Stimulated activated CD4-positive, alpha-beta T cell treated with anti-CD3 and anti-CD28 coated beads, Interleukin-12 subunit alpha, Interleukin-12 subunit beta, amount 100 ng/mL, for 48 hours (primary cell): ENCODE measurements around the gene RANBP10.

ENCODE experiments used
- DNase-seq, 3 donors: peaks; one replicate each; pipeline ENCODE4 v3.0.0-alpha.2; 2020; ENCODE audit warnings: low read depth in 2 of 3, low spot score in 1 of 3

Gene RANBP10

GRCh38 chr16:67828651-67829050, 22.3 kb upstream of the RANBP10 start:
- DNase-seq = no peak

DNA sequence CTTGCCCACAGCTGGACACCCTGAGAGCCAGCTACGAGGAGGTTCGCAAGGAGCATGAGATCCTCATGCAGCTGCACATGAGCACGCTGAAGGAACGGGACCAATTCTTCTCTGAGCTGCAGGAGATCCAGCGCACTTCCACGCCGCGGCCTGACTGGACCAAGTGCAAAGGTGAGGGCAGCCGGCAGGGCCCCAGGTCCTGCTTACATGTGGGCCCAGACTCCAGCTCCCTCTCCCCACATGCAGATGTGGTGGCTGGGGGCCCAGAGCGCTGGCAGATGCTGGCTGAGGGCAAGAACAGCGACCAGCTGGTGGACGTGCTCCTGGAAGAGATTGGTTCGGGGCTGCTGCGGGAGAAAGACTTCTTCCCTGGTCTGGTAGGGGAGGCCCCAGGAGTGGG, 19.5 kb upstream of the RANBP10 start:
- no peak for DNase-seq

DNA sequence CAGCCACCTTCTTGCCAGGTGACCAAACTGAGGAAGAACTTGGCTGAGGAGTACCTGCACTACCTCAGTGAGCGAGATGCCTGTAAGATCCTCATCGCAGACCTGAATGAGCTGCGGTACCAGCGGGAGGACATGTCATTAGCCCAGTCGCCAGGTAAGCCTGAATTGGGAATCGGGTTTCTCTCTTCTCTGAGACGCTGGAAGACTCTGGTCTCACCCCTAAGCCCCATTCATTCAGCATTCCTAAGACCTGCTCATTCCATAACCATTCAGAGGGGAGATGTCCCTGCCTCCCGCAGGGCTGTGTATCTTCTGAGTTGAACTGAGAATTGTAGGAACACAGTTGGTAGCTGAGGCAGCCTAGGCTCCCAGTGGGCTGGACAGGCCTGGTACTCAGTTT, 18.8 kb upstream of the RANBP10 start:
- no peak for DNase-seq

- no peak for DNase-seq
Observed at GRCh38 chr16:67822511-67822910, 16.2 kb upstream of the RANBP10 start.

DNA sequence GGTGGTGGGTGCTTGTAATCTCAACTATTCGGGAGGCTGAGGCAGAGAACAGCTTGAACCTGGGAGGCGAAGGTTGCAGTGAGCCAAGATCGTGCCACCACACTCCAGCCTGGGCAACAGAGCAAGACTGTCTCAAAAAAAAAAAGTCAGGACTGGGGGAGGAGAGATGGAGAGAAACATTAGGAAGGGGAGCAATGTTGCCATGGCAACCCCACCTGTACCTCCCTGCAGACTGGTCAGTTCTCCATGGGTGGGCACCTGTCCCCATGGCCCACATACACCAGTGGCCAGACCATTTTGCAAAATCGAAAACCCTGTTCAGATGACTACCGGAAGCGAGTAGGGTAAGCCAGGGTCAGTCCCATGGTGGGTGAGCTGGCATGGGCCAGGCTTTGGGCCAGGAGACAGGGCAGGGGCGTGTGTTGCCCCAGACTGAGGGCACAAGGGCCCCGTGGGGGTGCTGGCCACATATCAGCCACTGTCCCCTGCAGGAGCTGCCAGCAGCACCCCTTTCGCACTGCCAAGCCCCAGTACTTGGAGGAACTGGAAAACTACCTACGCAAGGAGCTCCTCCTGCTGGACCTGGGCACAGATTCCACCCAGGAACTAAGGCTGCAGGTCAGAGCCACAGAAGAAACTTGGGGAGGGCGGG, 14.4 kb upstream of the RANBP10 start:
- no peak for DNase-seq

- DNase-seq = no peak
Observed at GRCh38 chr16:67814567-67814966, 8.2 kb upstream of the RANBP10 start.

DNA sequence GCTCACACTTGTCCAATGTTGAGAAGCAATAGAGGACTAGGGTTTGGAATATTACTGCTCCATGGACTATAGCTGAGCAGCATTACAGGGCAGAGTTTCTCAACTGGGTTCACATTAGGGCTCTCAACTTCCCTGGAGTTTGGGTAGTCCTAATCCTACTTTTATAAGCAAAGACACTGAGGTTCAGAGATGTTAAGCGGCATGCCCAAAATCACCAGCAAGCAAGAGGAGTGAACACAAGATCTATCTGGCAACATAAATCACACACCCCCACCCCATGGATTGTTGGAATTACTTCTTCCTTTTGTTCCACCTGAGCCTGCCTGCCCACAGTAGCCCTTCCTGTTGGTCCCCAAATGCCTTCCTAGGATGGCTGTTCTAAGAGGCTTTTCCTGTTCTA, 5.5 kb upstream of the RANBP10 start:
- DNase-seq = no peak

DNA sequence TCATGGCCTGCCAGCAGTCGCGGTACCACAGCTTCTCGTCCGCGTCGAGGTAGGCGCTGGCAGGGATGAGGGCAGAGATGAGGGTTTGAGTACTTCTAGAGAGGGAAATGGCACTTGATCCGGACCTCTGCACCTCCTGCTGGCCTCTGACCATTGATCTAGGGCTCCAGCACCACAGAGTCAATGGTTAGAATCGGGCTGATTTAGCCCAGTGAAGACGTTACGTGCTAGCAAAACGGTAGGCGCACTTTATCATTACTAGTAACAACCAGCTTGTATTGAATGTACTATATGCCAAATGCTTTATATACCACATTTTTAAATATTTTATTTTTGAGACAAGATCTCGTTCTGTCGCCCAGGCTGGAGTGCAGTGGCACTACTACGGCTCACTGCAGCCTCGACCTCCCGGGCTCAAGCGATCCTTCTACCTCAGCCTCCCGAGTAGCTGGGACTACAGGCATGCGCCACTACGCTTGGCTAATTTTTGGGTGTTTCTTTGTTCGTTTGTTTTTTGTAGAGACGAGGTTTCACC, 855 bp upstream of the RANBP10 start:
- DNase-seq = no peak

DNA sequence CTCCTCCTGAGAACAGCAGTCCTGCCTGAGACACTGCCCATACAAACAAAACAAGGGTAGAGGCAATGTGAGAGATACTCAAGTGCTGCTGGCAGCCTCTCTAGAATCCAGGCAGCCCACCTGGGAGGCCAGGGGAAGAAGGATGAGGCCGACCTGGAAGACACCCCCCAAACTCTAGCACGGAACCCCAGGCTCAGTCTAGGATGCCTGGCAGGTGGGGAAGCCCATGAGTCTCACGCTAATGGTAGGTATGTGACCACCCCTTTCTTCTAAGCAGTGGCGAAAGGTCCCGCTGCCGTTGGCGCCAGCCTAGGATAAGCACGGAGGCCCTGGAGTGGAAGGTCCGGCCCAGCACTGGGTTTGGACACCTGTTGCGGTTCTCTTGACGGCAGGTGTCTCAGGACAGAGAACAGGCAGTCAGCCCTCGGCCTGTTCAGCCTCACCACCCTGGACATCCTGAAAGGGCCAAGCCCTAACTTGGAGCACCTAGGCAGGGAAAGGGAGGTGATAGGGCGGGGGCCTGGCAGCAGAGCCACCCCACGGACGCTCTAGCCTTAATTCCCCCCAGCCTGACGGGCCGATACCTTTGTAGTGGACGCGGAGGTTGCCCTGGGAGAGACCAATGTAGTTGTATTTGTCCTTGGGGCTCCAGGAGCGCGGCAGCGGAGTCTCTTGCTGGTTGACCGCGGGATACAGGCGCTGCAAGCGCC, 487 bp downstream of the RANBP10 start:
- DNase-seq = no peak

DNA sequence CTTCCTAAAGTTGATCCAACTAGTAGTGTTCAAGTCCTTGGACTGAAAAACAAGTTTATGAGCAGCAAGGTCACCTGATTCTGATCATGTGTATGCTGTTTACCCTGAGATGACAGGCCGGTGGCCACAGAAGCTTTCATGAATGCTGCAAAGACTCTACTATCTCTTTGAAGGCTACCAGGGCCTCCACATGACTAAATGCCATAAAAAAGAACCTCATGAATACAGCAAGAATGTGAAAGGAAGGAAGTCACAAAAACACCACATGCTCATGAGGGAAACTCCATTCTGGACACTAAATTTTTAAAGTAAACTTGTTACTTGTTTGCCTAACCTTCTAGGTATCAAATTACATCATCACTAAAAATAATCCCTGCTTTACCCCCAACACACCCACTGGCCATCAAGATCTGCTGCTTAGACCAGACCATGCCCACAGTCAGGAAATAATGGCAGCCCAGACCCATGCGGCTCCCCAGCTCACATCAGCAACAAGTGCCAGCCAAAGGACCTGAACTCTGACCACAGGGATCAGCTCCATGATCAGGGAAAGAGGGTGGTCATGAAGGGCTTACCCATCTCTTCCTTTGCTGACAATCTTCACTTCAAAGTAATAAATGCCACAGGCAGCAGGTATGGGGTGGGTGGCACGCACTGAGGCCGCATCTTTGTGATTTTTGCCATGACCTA, 1.4 kb downstream of the RANBP10 start:
- no peak for DNase-seq

DNA sequence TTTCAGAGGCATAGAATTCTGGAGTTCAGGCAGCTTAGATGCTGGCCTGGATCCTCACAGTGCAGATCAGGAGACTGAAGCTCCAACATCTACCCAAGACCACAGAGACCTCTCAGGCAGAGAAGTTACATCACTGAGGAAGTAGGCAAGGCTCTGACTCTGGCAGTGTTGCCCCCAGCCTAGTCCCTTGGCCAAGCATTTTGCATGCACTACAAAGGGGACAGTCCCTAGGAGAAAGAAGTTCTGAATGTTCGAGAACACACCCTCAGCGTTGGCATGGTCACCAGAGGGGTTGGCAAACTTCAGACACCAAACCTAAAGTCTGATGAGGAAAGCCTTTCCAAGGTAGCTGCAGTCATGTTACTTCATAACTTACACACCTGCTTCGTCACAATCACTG, 2.5 kb downstream of the RANBP10 start:
- no peak for DNase-seq

DNA sequence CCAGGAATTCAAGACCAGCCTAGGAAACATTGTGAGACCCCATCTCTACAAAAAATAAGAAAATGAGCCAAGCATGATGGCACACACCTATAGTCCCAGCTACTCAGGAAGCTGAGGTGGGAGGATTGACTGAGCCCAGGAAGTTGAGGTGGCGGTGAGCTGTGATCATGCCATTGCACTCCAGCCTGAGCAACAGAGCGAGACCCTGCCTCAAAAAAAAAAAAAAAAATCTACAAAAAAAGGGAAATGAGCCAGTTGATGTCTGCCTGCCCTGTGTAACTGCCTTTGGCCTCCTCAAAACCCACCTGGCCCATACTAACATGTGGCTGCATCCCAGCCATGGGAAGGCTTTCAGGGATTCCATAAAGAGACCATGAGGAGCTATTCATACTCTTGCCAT, 4.5 kb downstream of the RANBP10 start:
- no peak for DNase-seq

DNA sequence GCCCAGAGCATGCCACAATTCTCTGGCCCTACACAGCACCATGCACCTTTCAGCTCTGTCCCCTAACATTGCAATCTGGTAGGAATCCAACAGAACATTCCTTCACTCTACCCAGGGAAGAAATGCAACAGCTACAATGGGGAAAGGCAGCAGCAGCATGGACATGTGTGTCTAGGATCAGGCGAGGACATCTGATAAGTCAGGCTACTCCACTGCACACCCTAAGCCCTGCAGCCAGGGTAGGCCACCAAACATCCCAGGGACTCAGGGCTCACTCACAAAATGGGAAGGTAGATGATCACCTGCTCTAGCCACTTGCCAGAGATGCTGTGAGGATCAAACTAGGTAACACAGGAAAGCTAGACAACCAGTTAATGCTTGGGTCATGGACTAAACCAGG, 5.1 kb downstream of the RANBP10 start:
- no peak for DNase-seq

GRCh38 chr16:67800338-67800926, 5.9 kb downstream of the RANBP10 start:
- no peak for DNase-seq

DNA sequence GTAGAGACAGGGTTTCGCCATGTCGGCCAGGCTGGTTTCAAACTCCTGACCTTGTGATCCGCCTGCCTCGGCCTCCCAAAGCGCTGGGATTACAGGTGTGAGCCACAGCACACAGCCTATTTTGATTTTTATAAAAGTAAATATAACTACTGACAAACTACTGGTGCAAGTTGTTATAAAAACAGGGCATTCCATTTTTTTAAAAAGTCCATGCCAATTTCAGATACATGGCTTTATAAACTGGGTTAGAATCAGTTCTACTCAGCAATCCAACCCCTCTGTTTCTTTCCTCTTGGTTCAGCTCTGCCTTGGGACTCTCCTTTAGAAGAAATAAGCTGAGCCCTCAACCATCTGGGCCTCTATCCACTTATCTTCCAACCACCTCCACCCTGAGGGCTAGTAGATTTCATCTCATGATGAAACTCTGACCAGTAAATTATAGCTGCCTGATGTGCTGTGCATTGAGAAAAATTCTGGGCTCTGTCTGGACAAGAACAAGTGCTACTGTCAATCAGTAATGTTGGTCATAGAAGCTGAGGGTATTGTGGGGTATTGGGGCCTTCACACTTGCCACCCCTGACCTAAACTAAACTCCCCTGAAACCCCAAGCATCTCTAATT, 10.2 kb downstream of the RANBP10 start:
- DNase-seq = no peak

DNA sequence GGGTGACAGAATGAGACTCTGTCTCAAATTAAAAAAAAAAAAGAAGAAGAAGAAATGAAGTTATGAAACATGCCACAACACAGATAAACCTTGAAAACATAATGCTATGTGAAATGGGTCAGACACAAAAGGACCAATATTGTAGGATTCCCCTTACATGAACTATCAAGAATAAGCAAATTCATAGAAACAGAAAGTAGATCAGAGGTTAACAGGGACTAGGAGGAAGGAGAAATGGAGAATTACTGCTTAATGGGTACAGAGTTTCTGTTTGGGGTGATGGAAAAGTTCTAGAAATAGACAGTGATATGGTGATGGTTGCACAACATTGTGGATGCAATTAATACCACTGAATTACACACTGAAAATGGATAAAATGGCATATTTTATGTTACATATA, 16.3 kb downstream of the RANBP10 start:
- DNase-seq = no peak

DNA sequence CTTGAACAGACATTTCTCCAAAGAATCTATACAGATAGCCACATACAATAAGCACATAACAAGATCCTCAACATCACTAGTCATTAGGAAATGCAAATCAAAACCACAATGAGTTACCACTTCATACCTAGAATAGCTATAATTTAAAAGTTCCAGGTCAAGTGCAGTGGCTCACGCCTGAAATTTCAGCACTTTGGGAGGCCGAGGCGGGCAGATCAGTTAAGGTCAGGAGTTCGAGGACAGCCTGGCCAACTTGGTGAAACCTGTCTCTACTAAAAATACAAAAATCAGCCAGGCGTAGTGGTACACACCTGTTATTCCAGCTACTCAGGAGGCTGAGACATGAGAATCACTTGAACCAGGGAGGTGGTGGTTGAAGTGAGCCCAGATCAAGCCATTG, 19.9 kb downstream of the RANBP10 start:
- DNase-seq = no peak

DNA sequence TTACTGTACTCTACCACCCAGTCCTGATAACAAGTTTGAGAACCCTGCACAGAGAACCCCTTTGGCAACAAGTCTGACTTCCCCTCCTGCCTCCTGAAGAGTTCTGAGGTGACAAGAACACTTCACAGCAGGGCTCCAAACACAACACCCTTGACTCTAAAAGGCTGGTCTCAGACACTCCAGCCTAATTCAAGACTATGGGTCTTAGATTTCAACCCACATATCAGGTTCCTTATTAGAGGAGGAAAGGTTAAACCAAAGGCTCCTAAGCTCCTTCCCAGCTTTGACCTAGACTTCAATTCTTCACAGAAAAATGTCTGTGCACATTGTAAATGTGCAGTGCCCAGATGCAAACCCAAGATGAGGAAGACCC, 23.0 kb downstream of the RANBP10 start:
- no peak for DNase-seq

- no peak for DNase-seq
Observed at GRCh38 chr16:67782567-67783352, 23.6 kb downstream of the RANBP10 start.

DNA sequence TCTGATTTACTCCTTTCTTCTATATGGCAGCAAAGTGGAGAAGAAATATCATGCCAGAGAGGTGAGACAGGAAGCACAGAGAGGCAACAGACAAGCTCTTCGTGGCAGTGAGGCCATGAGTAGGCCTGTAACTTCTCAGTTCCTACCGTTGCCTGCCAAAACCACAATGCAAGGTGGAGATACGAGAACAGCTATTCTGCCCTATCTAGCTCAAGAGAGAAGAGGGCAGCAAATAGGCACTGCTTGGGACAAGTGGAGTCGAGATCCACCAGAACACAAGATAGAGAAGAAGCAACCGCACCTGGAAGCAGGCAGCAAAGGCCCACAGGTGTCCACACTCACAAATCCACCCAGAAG, 24.8 kb downstream of the RANBP10 start:
- DNase-seq = no peak
